IMR-90 (cell line): ENCODE data around the gene USP10. TPM values are rescaled to one million over a fixed set of nuclear protein-coding genes. Genes with fewer than 3 reads are reported as not detected.

ENCODE experiments used
- ATAC-seq: fragments of 200-7000 bp; cut with Tn5 transposase; 2 replicates; pipeline ENCODE4 v1.9.1; 2020; ENCODE audit warnings: low read depth, mild to moderate bottlenecking, moderate library complexity
- BruUV-seq: library from RNA; stranded (reverse); fragments of 400-500 nt; replicated peaks from 2 replicates; lab custom pipeline; 2021; lab: Mats Ljungman, UMichigan
- CTCF ChIA-PET: fragments of 300-600 bp; formaldehyde crosslinking; extraction: SDS; loops from one replicate; lab custom pipeline; 2021; ENCODE audit warnings: antibody characterized with exemption; lab: Yijun Ruan, JAX
- POLR2A ChIA-PET: fragments of 300-600 bp; sonication (Branson Sonifier 250); formaldehyde crosslinking; loops from one replicate; lab custom pipeline; 2022; ENCODE audit warnings: antibody characterized with exemption; ENCODE audit not compliant: unreplicated experiment; lab: Charles Lee
- DNase-seq: peaks from one replicate; pipeline ENCODE4 v3.0.0; 2013
- H2AFZ ChIP-seq: replicated peaks from 2 replicates; pipeline ENCODE3; 2013; ENCODE audit warnings: low read length, mild to moderate bottlenecking; ENCODE audit not compliant: poor library complexity
- H2AK5ac ChIP-seq: 2 replicates; pipeline ENCODE4 v1.6.1; 2013; ENCODE audit warnings: low read depth, low read length, inconsistent platforms
- H2AK9ac ChIP-seq: replicated peaks from 2 replicates; pipeline ENCODE3; 2013; ENCODE audit warnings: mild to moderate bottlenecking, low read depth, low read length, moderate library complexity; ENCODE audit not compliant: poor library complexity
- H2BK120ac ChIP-seq: 2 replicates; pipeline ENCODE4 v1.6.1; 2013; ENCODE audit warnings: low read depth, low read length, inconsistent platforms
- H2BK15ac ChIP-seq: 3 replicates; pipeline ENCODE4 v1.6.1; 2013; ENCODE audit warnings: low read depth, low read length, inconsistent platforms
- H2BK20ac ChIP-seq: 2 replicates; pipeline ENCODE4 v1.6.1; 2013; ENCODE audit warnings: low read depth, mild to moderate bottlenecking, inconsistent platforms, low read length, moderate library complexity
- H2BK5ac ChIP-seq: 2 replicates; pipeline ENCODE4 v1.6.1; 2013; ENCODE audit warnings: mild to moderate bottlenecking, low read depth, low read length, inconsistent platforms; ENCODE audit not compliant: poor library complexity, severe bottlenecking
- H3K14ac ChIP-seq: replicated peaks from 2 replicates; pipeline ENCODE4 v1.6.1; 2013; ENCODE audit warnings: low read depth, low read length, inconsistent platforms
- H3K18ac ChIP-seq: 2 replicates; pipeline ENCODE4 v1.6.1; 2013; ENCODE audit warnings: low read depth, low read length, control low read depth
- H3K23ac ChIP-seq: 2 replicates; pipeline ENCODE4 v1.6.1; 2013; ENCODE audit warnings: low read depth, low read length, inconsistent platforms
- H3K27ac ChIP-seq: 2 replicates; pipeline ENCODE4 v1.5.1; 2013; ENCODE audit warnings: mild to moderate bottlenecking, control low read depth, low read length; ENCODE audit not compliant: insufficient read depth
- H3K27me3 ChIP-seq: 2 replicates; pipeline ENCODE4 v1.6.1; 2013; ENCODE audit warnings: low read length; ENCODE audit not compliant: control insufficient read depth, insufficient read depth
- H3K36me3 ChIP-seq: 2 replicates; pipeline ENCODE4 v1.6.1; 2013; ENCODE audit warnings: low read length, mixed read lengths; ENCODE audit not compliant: control insufficient read depth, insufficient read depth
- H3K4ac ChIP-seq: 2 replicates; pipeline ENCODE4 v1.6.1; 2013; ENCODE audit warnings: low read depth, low read length, inconsistent platforms
- H3K4me1 ChIP-seq: 2 replicates; pipeline ENCODE4 v1.6.1; 2013; ENCODE audit warnings: low read length, mixed read lengths; ENCODE audit not compliant: control insufficient read depth, insufficient read depth
- H3K4me2 ChIP-seq: 2 replicates; pipeline ENCODE4 v1.6.1; 2013; ENCODE audit warnings: low read depth, mild to moderate bottlenecking, control low read depth, low read length, moderate library complexity
- H3K4me3 ChIP-seq: 2 replicates; pipeline ENCODE4 v1.5.1; 2013; ENCODE audit warnings: low read depth, mild to moderate bottlenecking, control low read depth, low read length, moderate library complexity; ENCODE audit not compliant: insufficient read depth
- H3K56ac ChIP-seq: 2 replicates; pipeline ENCODE4 v1.6.1; 2013; ENCODE audit warnings: low read length, inconsistent platforms; ENCODE audit not compliant: insufficient read depth; ENCODE audit errors: extremely low read depth
- H3K79me1 ChIP-seq, 2 experiments: 2 replicates each; pipeline ENCODE4 v1.6.1; 2013; ENCODE audit warnings: low read length in 2 of 2, inconsistent platforms in 1 of 2, low read depth in 1 of 2
- H3K9ac ChIP-seq: 2 replicates; pipeline ENCODE4 v1.6.1; 2013; ENCODE audit warnings: low read depth, low read length, control low read depth
- H3K9me1 ChIP-seq: 2 replicates; pipeline ENCODE4 v1.6.1; 2013; ENCODE audit warnings: low read length, inconsistent platforms; ENCODE audit not compliant: insufficient read depth
- H3K9me3 ChIP-seq: 2 replicates; pipeline ENCODE4 v1.6.1; 2013; ENCODE audit warnings: low read length; ENCODE audit not compliant: control insufficient read depth, insufficient read depth
- H4K20me1 ChIP-seq: 2 replicates; pipeline ENCODE4 v1.6.1; 2013; ENCODE audit warnings: low read length, inconsistent platforms; ENCODE audit not compliant: insufficient read depth
- H4K5ac ChIP-seq: 2 replicates; pipeline ENCODE4 v1.6.1; 2013; ENCODE audit warnings: mild to moderate bottlenecking, low read depth, low read length, control low read depth
- H4K8ac ChIP-seq, 2 experiments: 2 replicates each; pipeline ENCODE4 v1.6.1; 2013; ENCODE audit warnings: low read depth in 2 of 2, low read length in 2 of 2, control low read depth in 1 of 2, inconsistent platforms in 1 of 2
- H4K91ac ChIP-seq: 2 replicates; pipeline ENCODE4 v1.6.1; 2013; ENCODE audit warnings: low read depth, low read length, inconsistent platforms; ENCODE audit not compliant: insufficient read depth
- BHLHE40 ChIP-seq: fragments of 150-350 bp; IDR thresholded peaks from 2 replicates; pipeline ENCODE4 v1.6.1; 2016; ENCODE audit warnings: mild to moderate bottlenecking, low read depth, low read length
- CEBPB ChIP-seq: IDR thresholded peaks from 2 replicates; pipeline ENCODE4 v1.6.1; 2012; ENCODE audit warnings: low read depth, low read length, improper control_type of control experiment
- CHD1 ChIP-seq: IDR thresholded peaks from 2 replicates; pipeline ENCODE4 v1.6.1; 2012; ENCODE audit warnings: low read depth, low read length, improper control_type of control experiment
- CTCF ChIP-seq: conservative IDR thresholded peaks from 2 replicates; pipeline ENCODE4 v1.5.1; 2012; ENCODE audit warnings: mild to moderate bottlenecking, low read depth, low read length, improper control_type of control experiment
- FOS ChIP-seq: fragments of 150-350 bp; IDR thresholded peaks from 2 replicates; pipeline ENCODE4 v1.6.1; 2016; ENCODE audit warnings: low read depth, low read length
- MAFK ChIP-seq: IDR thresholded peaks from 2 replicates; pipeline ENCODE4 v1.6.1; 2012; ENCODE audit warnings: low read depth, low read length, improper control_type of control experiment
- MAZ ChIP-seq: IDR thresholded peaks from 2 replicates; pipeline ENCODE4 v1.6.1; 2012; ENCODE audit warnings: low read depth, mild to moderate bottlenecking, low read length, improper control_type of control experiment, moderate library complexity, borderline replicate concordance
- MXI1 ChIP-seq: IDR thresholded peaks from 2 replicates; pipeline ENCODE4 v1.6.1; 2012; ENCODE audit warnings: low read depth, mild to moderate bottlenecking, low read length, moderate library complexity, borderline replicate concordance
- NFE2L2 ChIP-seq: fragments of 150-350 bp; IDR thresholded peaks from 2 replicates; pipeline ENCODE4 v1.6.1; 2016; ENCODE audit warnings: low read depth, mild to moderate bottlenecking, low read length
- RAD21 ChIP-seq: IDR thresholded peaks from 2 replicates; pipeline ENCODE4 v1.6.1; 2012; ENCODE audit warnings: low read length, improper control_type of control experiment
- RCOR1 ChIP-seq: IDR thresholded peaks from 2 replicates; pipeline ENCODE4 v1.6.1; 2012; ENCODE audit warnings: mild to moderate bottlenecking, low read length, improper control_type of control experiment; ENCODE audit not compliant: insufficient replicate concordance
- RFX5 ChIP-seq: IDR thresholded peaks from 2 replicates; pipeline ENCODE4 v1.8.0; 2012; ENCODE audit warnings: low read depth, mild to moderate bottlenecking, low read length, moderate library complexity
- SMC3 ChIP-seq: fragments of 150-350 bp; IDR thresholded peaks from 2 replicates; pipeline ENCODE4 v1.6.1; 2016; ENCODE audit warnings: low read depth, mild to moderate bottlenecking, antibody characterized with exemption, low read length, moderate library complexity
- WGBS, 2 experiments: methylation state at CpG; one replicate each; pipeline versions ENCODE4 v1.1.5 to v1.1.7; 2013; ENCODE audit warnings: missing lambda C conversion rate in 2 of 2; ENCODE audit not compliant: insufficient read length in 1 of 2; ENCODE audit errors: extremely low coverage in 2 of 2; 5-methylcytosine and 5-hydroxymethylcytosine counted together
- dilution Hi-C: fragments of 300-500 bp; cut with HindIII; formaldehyde crosslinking; loops from one replicate; pipeline ENCODE4 v1.14.3; 2018; ENCODE audit warnings: low sequenced_read_pairs; ENCODE audit not compliant: unreplicated experiment
- in situ Hi-C: fragments of 300-500 bp; cut with MboI; formaldehyde crosslinking; loops from 3 replicates; pipeline ENCODE4 v1.14.3; 2019; ENCODE audit warnings: low sequenced_read_pairs, inconsistent platforms, mixed read lengths
- intact Hi-C: fragments of 100-400 bp; cut with micrococcal nuclease; formaldehyde crosslinking; loops from 2 replicates; pipeline ENCODE4 v1.10.0; 2022
- polyA plus RNA-seq, 3 experiments: library from polyadenylated mRNA; depleted of rRNA; stranded (reverse); fragments of >200 nt; gene quantifications; 2 replicates each; pipeline ENCODE4 v1.2.3, GENCODE V29; 2012; ENCODE audit warnings: low replicate concordance in 1 of 3
- total RNA-seq: library from RNA; depleted of rRNA; stranded (reverse); fragments of >200 nt; gene quantifications from 2 replicates; pipeline ENCODE4 v1.2.3, GENCODE V29; 2012
- TF ChIP-seq, protein P1 (sequence below): fragments of 150-350 bp; IDR thresholded peaks from 2 replicates; pipeline ENCODE4 v1.6.1; 2016; ENCODE audit warnings: low read depth, mild to moderate bottlenecking, low read length, moderate library complexity, borderline replicate concordance
- TF ChIP-seq, protein P2 (sequence below): fragments of 150-350 bp; IDR thresholded peaks from 2 replicates; pipeline ENCODE4 v1.6.1; 2017; ENCODE audit warnings: mild to moderate bottlenecking, antibody characterized with exemption, low read length, low read depth

USP10 gene
- total and polyA plus RNA-seq, 2 of the 4 experiments (the other 2 are of a cell fraction), result 54.3 to 79.0 TPM

- TF ChIP-seq CEBPB, result no peak
These were observed 77.6 kb downstream of the USP10 start (continued) for GRCh38 chr16:84777435-84777834.

- in situ Hi-C loops, result no loop called here
- Histone ChIP-seq H2BK20ac (no peak overlapping the region), H2BK15ac (no peak overlapping the region), H3K18ac (no peak overlapping the region), H3K23ac (no peak overlapping the region), H3K9me3 (no peaks in the 10 kb centered on the region), H4K8ac (no peak overlapping the region), H3K27me3 (no peaks in the 10 kb centered on the region), H4K5ac (no peak overlapping the region), H3K9me1 (no peaks in the 10 kb centered on the region), H3K27ac (no peak overlapping the region), H3K14ac (no peak overlapping the region), H3K4ac (no peak overlapping the region), H3K56ac (no peak overlapping the region), H2AK9ac (no peak overlapping the region), H4K20me1 (no peaks in the 10 kb centered on the region), H4K91ac (no peak overlapping the region), H2AFZ (no peak overlapping the region), H2AK5ac (no peak overlapping the region), H3K9ac (no peak overlapping the region), H2BK5ac (no peak overlapping the region), H3K4me2 (no peak overlapping the region), H3K4me1 (peaks cover 6% of the 10 kb centered on the region), H3K4me3 (no peak overlapping the region), H2BK120ac (no peak overlapping the region), H3K36me3 (peaks cover 38% of the 10 kb centered on the region), H3K79me1 (peaks cover 8 to 32% of the 10 kb centered on the region in 2 experiments)
- TF ChIP-seq CTCF, result no peak
- TF ChIP-seq RCOR1, result no peak
- no peak for TF ChIP-seq MAFK
- no peak for TF ChIP-seq CHD1
- no peak for TF ChIP-seq RFX5
- no peak for TF ChIP-seq MXI1
- TF ChIP-seq RAD21, result no peak
- TF ChIP-seq NFE2L2, result no peak
- TF ChIP-seq, protein P1, sequence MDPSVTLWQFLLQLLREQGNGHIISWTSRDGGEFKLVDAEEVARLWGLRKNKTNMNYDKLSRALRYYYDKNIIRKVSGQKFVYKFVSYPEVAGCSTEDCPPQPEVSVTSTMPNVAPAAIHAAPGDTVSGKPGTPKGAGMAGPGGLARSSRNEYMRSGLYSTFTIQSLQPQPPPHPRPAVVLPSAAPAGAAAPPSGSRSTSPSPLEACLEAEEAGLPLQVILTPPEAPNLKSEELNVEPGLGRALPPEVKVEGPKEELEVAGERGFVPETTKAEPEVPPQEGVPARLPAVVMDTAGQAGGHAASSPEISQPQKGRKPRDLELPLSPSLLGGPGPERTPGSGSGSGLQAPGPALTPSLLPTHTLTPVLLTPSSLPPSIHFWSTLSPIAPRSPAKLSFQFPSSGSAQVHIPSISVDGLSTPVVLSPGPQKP, result no peak
- TF ChIP-seq BHLHE40, result no peak
- TF ChIP-seq, protein P2, sequence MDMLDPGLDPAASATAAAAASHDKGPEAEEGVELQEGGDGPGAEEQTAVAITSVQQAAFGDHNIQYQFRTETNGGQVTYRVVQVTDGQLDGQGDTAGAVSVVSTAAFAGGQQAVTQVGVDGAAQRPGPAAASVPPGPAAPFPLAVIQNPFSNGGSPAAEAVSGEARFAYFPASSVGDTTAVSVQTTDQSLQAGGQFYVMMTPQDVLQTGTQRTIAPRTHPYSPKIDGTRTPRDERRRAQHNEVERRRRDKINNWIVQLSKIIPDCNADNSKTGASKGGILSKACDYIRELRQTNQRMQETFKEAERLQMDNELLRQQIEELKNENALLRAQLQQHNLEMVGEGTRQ, result no peak
- no peak for TF ChIP-seq FOS
- TF ChIP-seq MAZ, result no peak
- no peak for TF ChIP-seq CEBPB
- no peak for TF ChIP-seq SMC3
- BruUV-seq, result no TSS peak
- dilution Hi-C loops, result no loop called here
- intact Hi-C loops, result no loop called here
- CTCF ChIA-PET, result no interaction called here
- POLR2A ChIA-PET, result no interaction called here
- ATAC-seq (no peak), DNase-seq (no peak)
- 87% methylated on average over 3 of the region's 18 CpGs; no CpG with 5 or more reads in 1 of the 2 experiments for WGBS, 2 experiments
These were observed 78.9 kb downstream of the USP10 start for GRCh38 chr16:84778720-84779119.
